Calu3 (cell line): ENCODE data around the gene LFNG. TPM values are rescaled to one million over a fixed set of nuclear protein-coding genes. Genes with fewer than 3 reads are reported as not detected.
A peak's percentile ranks its signal among the peaks of the same experiment; 100 is the strongest.

Experiments used
- BruUV-seq: library from RNA; stranded (reverse); fragments of 400-500 nt; replicated peaks from 2 replicates; lab custom pipeline; 2021; lab: Mats Ljungman, UMichigan
- CTCF ChIA-PET: fragments of 300-600 bp; sonication (Branson Sonifier 250); formaldehyde crosslinking; loops from one replicate; lab custom pipeline; 2022; ENCODE audit warnings: antibody characterized with exemption; lab: Charles Lee
- DNase-seq: peaks from one replicate; pipeline ENCODE4 v3.0.0; 2022
- H3K27ac Mint-ChIP-seq: one replicate; pipeline ENCODE4 v1.8.0; 2022; ENCODE audit warnings: mixed read lengths; ENCODE audit not compliant: unreplicated experiment
- H3K27me3 Mint-ChIP-seq: one replicate; pipeline ENCODE4 v1.8.0; 2022; ENCODE audit warnings: mixed read lengths; ENCODE audit not compliant: unreplicated experiment
- H3K36me3 Mint-ChIP-seq: one replicate; pipeline ENCODE4 v1.8.0; 2022; ENCODE audit warnings: mild to moderate bottlenecking, moderate library complexity, mixed read lengths; ENCODE audit not compliant: insufficient read depth, unreplicated experiment
- H3K4me1 Mint-ChIP-seq: one replicate; pipeline ENCODE4 v1.8.0; 2022; ENCODE audit warnings: mild to moderate bottlenecking, low read depth, mixed read lengths; ENCODE audit not compliant: unreplicated experiment
- H3K4me3 Mint-ChIP-seq: one replicate; pipeline ENCODE4 v1.8.0; 2022; ENCODE audit warnings: mild to moderate bottlenecking, low read depth, moderate library complexity, mixed read lengths; ENCODE audit not compliant: unreplicated experiment
- H3K9me3 Mint-ChIP-seq: one replicate; pipeline ENCODE4 v1.8.0; 2022; ENCODE audit warnings: low read depth, mixed read lengths; ENCODE audit not compliant: unreplicated experiment
- intact Hi-C: fragments of 100-400 bp; cut with micrococcal nuclease; formaldehyde crosslinking; loops from one replicate; pipeline ENCODE4 v1.10.0; 2022; ENCODE audit not compliant: unreplicated experiment
- total RNA-seq: library from RNA; stranded (reverse); gene quantifications from 2 replicates; pipeline ENCODE4 v1.2.3, GENCODE V29; 2022
- TF ChIP-seq, protein P1 (sequence below): fragments of 200-600 bp; IDR thresholded peaks from one replicate; pipeline ENCODE4 v1.8.0; 2022; ENCODE audit warnings: antibody characterized with exemption; ENCODE audit not compliant: unreplicated experiment

The LFNG gene
- total RNA-seq, 1 experiment from 2014 or later = 59.1 TPM

DNA sequence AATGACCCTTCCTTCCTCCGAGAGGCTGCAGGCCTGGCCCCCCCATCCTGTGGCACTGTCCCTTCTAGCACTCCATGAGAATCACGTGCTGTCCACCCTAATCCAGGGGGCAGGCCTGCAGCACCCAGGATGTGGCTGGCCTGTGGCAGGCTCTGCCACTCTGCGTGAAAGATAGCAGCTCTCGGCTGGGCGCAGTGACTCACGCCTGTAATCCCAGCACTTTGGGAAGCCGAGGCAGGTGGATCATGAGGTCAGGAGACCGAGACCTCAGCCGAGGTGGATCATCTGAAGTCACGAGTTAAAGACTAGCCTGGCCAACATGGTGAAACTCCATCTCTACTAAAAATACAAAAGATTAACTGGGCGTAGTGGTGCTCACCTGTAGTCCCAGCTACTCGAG, 18.9 kb upstream of the LFNG start:
- intact Hi-C loops = no loop called here
- Mint-ChIP-seq H3K4me3 (no peak overlapping the region), H3K27ac (no peak overlapping the region), H3K9me3 (no peaks in the 10 kb centered on the region), H3K36me3 (peaks cover 10% of the 10 kb centered on the region), H3K27me3 (peaks cover 58% of the 10 kb centered on the region), H3K4me1 (no peaks in the 10 kb centered on the region)
- CTCF ChIA-PET = no interaction called here
- no peak for DNase-seq
- TF ChIP-seq, protein P1, sequence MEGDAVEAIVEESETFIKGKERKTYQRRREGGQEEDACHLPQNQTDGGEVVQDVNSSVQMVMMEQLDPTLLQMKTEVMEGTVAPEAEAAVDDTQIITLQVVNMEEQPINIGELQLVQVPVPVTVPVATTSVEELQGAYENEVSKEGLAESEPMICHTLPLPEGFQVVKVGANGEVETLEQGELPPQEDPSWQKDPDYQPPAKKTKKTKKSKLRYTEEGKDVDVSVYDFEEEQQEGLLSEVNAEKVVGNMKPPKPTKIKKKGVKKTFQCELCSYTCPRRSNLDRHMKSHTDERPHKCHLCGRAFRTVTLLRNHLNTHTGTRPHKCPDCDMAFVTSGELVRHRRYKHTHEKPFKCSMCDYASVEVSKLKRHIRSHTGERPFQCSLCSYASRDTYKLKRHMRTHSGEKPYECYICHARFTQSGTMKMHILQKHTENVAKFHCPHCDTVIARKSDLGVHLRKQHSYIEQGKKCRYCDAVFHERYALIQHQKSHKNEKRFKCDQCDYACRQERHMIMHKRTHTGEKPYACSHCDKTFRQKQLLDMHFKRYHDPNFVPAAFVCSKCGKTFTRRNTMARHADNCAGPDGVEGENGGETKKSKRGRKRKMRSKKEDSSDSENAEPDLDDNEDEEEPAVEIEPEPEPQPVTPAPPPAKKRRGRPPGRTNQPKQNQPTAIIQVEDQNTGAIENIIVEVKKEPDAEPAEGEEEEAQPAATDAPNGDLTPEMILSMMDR = no peak
- BruUV-seq = no TSS peak

- no TSS peak for BruUV-seq
These were observed 17.5 kb upstream of the LFNG start for GRCh38 chr7:2501947-2502646.

DNA sequence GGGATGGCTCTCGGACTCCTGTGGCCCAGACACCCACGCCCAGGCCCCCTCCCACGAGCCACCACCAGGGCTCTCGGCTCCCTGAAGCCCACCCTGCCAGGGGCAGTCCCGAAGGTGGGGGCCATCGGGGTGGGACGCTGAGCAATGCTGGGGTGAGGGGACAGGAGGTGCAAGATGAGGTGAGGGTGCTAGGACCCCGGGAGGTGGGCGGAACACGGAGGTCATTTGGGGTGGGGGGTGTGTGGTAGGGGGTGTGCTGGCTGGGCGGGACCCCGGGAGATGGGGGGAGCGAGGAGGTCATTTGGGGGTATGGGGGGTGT, 17.0 kb upstream of the LFNG start:
- DNase-seq = no peak
- intact Hi-C loops = no loop called here
- CTCF ChIA-PET = interaction anchor here (0.7 kb wide), 1 partner anchor 563 kb away, joined by 4 read pairs; no protein-coding TSS in a partner anchor
- no peaks in the 10 kb centered on the region for H3K9me3 Mint-ChIP-seq
- TF ChIP-seq, protein P1 = no peak
- no peak overlapping the region for H3K4me3 Mint-ChIP-seq
- BruUV-seq = no TSS peak
- no peaks in the 10 kb centered on the region for H3K4me1 Mint-ChIP-seq
- no peak overlapping the region for H3K27ac Mint-ChIP-seq
- H3K36me3 Mint-ChIP-seq = peaks cover 8% of the 10 kb centered on the region
- H3K27me3 Mint-ChIP-seq = peaks cover 39% of the 10 kb centered on the region

More at GRCh38 chr7:2501947-2502646, 17.5 kb upstream of the LFNG start:
- Mint-ChIP-seq H3K27me3 (peaks cover 44% of the 10 kb centered on the region), H3K9me3 (no peaks in the 10 kb centered on the region), H3K27ac (no peak overlapping the region), H3K4me1 (no peaks in the 10 kb centered on the region), H3K4me3 (no peak overlapping the region), H3K36me3 (peaks cover 3% of the 10 kb centered on the region)
- intact Hi-C loops = no loop called here
- no peak for DNase-seq
- CTCF ChIA-PET = interaction anchor here (0.7 kb wide), 2 partner anchors 10 to 562 kb away, joined by 3 to 4 read pairs; no protein-coding TSS in a partner anchor
- TF ChIP-seq, protein P1 = peak; percentile 34

DNA sequence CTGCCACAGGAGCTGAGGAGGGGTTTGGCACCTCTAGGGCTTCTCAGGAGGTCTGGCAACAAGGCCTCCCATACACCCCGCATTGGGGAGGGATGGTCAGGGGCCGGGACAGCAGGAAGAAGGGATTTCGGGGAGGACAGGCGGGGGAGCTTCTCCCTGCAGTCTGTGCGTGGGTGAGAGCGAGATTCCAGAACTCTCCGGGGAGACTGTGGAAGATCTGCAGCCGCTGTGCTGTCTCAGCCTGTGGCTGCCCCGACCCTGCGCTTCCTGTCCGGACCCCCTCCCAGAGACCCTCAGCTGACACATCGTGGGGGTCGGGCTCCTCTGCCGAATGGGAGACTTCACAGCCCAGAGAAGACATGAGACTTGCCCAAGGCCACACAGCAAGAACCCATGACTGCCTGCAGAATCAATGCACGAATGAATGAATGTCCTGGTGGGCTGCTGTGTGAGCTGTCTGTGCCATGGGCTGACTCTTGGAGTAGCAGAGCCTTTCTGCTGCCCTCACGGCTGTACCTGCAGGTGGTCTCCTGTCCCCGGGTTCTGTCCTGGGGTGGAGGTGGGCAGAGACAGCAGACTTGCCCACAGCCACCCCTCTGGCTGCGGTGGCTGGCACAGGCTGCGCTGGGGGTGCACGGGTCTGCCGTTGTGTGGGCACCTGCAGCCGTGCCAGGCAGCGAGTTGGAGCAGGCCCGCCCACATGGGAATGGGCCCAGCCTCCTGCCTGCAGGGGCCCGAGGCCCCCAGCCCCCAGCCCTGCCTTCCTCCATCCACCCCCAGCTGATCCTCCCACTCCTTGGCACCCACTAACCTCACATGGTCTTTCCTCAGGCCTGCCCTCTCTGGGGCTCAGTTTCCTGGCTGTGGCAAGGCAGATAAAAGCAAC, 16.3 kb upstream of the LFNG start:
- Mint-ChIP-seq H3K4me3 (no peak overlapping the region), H3K9me3 (no peaks in the 10 kb centered on the region), H3K27ac (no peak overlapping the region), H3K36me3 (peaks cover 9% of the 10 kb centered on the region), H3K4me1 (peaks cover 2% of the 10 kb centered on the region), H3K27me3 (peaks cover 32% of the 10 kb centered on the region)
- TF ChIP-seq, protein P1 = no peak
- intact Hi-C loops = no loop called here
- DNase-seq = no peak
- no TSS peak for BruUV-seq
- CTCF ChIA-PET = no interaction called here
